Measurements from ENCODE around the gene TARBP2.
"Not testable (repeated sequence)": the region's sequence is repeated elsewhere in the genome, so short reads cannot be mapped to it uniquely, and the experiment has no call there.

Gene TARBP2

GRCh38 chr12:53513712-53514410 is 12.8 kb downstream of the TARBP2 start:
- no peak for DNase-seq (ENCODE audit: low read depth)

DNA sequence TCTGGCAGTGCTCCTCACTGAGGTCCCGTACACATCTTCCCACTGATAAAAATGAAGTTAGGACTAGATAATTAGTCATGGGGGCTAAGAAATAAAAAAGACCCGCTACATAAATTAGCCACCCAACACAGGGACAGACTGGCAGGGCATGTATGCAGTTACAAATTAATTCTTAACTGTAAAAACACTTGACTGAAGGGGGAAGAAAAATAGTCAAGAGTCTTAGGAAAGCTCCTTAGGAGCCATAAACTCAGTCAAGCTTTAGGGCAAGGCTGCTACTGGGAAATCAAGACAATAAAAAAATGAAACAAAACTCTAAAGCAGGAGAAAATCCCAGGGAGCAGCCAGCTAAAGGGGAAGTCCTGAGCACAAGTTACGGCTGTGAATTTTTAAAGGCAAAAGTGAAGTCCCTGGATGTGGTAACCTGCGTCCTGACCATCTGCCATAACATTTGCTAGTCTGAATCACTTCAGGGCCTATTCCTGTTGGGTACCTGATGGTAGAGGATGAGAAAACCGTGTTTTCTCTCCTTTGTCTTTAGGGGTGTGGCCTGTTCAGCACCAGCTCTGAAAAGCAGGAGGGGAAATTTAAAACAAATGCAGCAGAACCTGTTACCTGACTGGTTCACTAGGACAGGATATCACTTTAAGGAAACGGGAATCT is 13.7 kb downstream of the TARBP2 start:
- DNase-seq (ENCODE audit: low read depth) = no peak

DNA sequence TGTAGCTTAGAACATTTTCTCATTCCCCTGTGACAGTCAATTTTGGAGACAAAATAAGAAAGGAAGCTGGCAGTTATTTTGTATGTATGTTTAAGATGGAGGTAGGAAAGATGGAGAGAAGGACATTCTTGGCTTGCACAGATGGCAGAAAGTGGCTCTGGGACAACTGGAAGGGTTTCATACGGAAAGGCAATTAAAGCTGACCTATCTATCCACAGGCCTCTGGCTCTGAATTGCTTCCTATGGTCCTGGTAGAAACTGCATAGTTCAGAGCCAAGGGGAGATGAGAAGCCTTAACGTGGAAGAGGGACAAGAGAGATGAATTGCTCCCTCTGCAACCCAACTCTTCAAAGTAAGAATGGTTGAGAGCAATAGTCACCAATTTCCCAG is 14.2 kb downstream of the TARBP2 start:
- no peak for DNase-seq (ENCODE audit: low read depth)

DNA sequence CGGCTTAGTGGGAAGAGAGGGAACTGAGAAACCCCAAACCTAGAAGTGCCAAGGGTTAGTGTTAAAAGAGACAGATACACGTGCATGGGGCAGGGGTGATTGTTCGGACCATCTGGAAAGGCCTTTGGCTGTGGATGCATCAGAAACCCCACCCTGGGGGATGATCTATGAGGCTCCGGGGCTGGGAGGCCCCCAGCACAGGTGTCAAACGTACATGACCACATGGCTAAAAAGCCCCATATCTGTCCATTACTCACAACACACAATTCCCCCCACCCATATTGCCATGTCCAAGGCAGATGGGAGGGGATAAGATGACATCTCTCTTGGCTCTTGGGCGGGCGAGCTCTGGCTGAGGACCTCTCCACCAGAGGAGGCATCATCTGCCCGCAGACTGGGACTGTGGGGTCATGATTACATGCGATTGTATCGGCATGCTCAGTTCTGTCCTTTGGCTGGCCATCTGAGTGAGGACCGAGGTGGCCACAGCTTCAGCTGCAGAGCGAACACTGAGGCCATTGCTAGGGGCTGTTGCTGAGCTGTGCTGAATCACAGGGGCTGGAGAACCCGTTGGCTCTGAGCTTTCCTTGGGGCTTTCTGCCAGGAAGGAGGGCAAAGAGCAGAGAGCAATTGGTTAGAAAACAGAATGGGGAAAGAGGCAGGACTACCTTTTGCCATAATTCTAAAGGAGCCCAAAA is 15.8 kb downstream of the TARBP2 start:
- no peak for DNase-seq (ENCODE audit: low read depth)

DNA sequence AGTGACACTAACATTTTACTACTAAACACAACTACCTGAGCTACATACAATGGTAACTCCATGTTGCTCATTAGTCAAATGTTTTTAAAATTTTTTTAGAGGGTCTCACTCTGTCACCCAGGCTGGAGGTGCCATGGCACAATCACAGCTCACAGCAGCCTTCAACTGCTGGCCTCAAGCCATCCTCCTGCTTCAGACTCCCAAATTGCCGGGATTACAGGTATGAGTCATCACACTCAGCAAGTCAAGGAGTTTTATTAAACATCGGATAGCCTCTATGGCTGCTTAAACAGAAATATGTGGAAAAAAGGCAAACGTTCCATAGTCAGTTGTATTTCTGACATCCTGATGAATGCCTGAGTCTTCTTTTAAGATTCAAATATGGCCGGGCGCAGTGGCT is 17.3 kb downstream of the TARBP2 start:
- no peak for DNase-seq (ENCODE audit: low read depth)

- no peak for DNase-seq (ENCODE audit: low read depth)
Measured at GRCh38 chr12:53523131-53523530, 22.0 kb downstream of the TARBP2 start.

- no peak for DNase-seq (ENCODE audit: low read depth)
Measured at GRCh38 chr12:53524476-53524875, 23.4 kb downstream of the TARBP2 start.

- DNase-seq (ENCODE audit: low read depth) = no peak
Measured at GRCh38 chr12:53530061-53530460, 29.0 kb downstream of the TARBP2 start.

DNA sequence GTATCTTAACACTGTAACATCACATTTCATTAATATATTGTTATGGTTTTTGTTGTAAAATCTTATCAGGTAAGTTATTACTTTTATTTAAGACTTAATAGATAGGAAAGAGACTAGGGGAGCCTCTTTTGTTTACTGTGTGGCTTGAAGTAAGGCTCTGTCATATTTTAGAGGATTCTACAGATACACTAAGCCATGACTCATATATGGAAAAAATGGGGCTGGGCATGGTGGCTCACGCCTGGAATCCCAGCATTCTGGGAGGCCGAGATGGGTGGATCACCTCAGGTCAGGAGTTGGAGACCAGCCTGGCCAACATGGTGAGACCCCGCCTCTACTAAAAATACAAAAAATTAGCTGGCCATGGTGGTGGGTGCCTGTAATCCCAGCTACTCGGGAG is 29.8 kb downstream of the TARBP2 start:
- DNase-seq (ENCODE audit: low read depth) = no peak

DNA sequence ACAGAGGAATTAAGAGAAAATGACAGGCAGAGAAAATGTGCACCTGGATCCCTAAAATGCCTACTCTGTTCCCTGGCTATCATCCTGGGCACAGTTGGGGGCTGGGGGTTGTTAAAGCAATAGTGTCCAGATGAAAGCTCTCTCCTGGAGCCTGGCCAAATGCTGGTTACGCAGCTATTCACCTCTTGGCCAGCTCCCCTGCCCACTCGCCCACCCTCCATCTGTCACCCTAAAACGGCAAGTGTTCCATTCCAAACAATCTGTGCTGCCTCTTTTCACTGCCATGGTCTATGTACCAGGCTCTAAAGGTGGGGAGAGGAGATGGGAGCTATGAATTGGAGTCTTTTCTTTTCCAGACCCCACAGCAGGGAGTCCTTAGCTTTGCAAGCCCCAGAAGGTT is 30.9 kb downstream of the TARBP2 start:
- DNase-seq (ENCODE audit: low read depth) = no peak

- DNase-seq (ENCODE audit: low read depth) = no peak
Measured at GRCh38 chr12:53532524-53533445, 31.7 kb downstream of the TARBP2 start.

DNA sequence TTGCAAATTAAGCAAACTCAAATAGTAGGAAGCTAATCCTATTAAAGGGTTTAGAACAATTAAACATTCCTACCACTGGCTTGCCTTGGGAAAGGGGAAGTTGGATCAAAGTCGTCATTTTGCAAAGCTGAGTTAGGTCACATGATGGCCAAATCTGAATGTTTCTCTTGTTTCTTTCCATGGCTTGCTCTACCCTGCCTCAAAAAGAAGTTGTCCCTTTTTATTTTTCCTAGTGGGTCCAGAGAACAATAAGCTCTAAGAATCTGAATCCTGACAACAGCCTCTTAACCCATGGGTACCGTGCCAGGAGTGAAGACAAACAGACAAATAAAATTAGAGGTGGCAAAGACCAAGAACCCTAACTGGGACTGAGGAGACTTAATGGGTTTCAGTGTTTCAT is 32.4 kb downstream of the TARBP2 start:
- no peak for DNase-seq (ENCODE audit: low read depth)

- DNase-seq (ENCODE audit: low read depth) = no peak
Measured at GRCh38 chr12:53536962-53537361, 35.9 kb downstream of the TARBP2 start.

DNA sequence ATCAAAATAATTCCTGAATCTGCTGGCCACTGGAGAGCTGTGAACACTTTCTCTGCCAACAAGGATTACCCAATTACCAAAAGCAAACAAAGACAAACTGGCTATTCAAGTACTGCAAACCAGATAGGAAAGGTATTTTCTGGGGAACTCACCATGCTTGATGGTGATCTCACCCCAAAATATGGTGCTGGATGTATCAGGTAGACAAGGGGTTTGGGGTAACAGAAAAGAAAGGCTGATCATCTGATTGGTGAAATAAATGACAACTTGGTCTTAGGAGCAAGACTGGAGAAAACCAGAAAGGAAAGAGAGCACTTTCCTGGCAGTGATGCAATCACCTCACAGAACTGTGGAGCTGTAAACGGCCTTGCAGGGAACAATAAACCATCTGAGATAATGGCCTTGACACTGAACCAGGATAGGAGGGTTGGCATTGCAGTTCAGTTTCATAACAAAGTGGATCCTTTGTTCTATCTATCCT is 37.2 kb downstream of the TARBP2 start:
- peak; percentile 63 for DNase-seq (ENCODE audit: low read depth)

DNA sequence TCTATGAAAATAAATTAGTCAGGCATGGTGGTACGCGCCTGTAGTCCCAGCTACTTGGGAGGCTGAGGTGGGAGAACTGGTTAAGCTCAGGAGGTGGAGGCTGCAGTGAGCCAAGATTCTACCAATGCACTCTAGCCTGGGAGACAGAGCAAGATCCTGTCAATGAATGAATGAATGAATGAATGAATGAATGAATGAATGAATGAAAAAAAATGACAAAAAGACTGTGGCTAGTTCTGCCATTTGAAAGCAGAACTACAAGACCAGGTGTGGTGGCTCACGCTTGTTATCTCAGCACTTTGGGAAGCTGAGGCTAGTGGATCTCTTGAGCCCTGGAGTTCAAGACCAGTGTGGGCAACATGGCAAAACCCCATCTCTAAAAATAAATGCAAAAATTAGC is 38.4 kb downstream of the TARBP2 start:
- no peak for DNase-seq (ENCODE audit: low read depth)

DNA sequence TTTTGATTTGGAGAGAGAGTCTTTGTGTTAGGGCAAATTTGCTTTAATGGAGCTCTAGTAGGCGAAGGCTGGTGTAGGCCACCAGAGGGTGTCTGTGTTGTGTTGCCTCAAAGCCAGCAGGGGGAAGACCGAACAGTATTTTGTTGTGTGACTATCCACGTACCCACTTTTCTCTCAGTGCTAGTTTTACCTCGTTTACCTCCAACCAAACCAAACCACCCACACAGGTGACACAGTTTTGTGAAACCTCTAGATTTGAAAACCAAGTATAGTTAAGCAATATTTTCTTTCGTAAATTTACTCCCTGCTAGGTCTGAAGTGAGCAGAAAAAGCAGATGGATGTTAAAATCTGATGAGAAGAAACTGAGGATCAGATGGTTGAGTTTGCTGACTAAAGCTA is 42.5 kb downstream of the TARBP2 start:
- peak; percentile 44 for DNase-seq (ENCODE audit: low read depth)

DNA sequence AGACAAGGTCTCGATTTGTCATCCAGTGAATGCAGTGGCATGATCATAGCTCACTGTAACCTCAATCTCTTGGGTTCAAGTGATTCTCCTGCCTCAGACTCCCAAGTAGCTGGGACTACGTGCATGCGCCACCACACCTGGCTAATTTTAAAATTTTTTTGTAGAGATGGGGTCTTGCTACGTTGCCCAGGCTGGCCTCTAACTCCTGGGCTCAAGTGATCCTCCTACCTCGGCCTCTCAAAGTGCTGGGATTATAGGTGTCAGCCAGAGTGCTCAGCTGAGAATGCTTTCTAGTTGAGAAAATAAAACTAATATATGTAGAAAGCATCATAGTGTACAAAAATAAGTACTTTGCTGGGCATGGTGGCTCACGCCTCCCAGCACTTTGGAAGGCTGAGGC is 47.3 kb downstream of the TARBP2 start:
- DNase-seq (ENCODE audit: low read depth) = not testable (repeated sequence)

DNA sequence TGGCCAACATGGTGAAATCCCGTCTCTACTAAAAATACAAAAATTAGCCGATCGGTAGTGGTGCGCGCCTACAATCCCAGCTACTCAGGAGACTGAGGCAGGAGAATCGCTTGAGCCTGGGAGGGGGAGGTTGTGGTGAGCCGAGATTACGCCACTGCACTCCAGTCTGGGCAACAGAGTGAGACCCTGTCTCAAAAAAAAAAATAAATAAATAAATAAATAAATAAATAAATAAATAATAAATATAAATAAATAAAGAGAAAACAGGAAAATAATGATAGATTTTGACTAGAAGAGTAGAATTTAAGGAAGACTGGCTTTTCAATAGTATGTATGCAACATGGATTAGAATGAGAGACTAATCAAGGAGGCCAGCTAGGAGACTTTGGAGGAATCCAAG is 49.0 kb downstream of the TARBP2 start:
- not testable (repeated sequence) for DNase-seq (ENCODE audit: low read depth)

DNA sequence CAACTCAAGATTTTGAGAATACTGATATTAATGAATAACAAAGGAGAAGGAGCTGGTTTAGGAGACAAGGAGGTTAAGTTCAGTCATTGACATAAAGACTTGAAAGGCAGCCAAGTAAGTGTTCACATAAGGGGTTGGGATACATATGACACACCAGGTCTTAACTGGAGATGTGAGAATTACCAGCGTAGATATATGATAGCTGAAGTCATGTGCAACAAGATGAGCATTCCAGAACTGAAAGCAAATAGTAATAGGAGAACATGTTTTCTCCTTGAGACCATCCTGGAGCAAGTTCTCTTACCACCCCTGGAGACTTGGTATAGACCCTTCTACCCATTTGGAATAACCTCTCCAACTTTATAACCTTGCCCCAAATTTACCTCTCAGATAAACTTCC is 49.5 kb downstream of the TARBP2 start:
- no peak for DNase-seq (ENCODE audit: low read depth)

DNA sequence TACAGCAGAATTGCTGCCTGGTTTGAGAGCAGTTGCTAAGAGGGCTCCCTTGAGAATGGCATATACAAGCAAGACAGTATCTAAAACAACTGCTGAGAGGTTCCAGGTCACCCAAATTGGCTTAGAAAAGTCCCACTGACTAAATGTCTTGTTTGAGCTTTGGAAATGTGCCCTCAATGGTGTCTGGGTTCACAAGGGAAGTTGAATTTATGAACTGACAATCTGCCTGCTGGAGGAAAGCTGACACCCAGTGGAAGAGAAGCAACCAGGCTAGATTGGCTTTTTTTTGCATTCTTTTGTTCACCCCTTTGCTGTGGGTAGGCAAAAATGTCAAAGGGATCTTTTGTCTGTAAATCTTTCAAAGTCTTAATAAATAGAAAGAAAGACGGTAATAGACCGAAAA is 50.8 kb downstream of the TARBP2 start:
- no peak for DNase-seq (ENCODE audit: low read depth)

DNA sequence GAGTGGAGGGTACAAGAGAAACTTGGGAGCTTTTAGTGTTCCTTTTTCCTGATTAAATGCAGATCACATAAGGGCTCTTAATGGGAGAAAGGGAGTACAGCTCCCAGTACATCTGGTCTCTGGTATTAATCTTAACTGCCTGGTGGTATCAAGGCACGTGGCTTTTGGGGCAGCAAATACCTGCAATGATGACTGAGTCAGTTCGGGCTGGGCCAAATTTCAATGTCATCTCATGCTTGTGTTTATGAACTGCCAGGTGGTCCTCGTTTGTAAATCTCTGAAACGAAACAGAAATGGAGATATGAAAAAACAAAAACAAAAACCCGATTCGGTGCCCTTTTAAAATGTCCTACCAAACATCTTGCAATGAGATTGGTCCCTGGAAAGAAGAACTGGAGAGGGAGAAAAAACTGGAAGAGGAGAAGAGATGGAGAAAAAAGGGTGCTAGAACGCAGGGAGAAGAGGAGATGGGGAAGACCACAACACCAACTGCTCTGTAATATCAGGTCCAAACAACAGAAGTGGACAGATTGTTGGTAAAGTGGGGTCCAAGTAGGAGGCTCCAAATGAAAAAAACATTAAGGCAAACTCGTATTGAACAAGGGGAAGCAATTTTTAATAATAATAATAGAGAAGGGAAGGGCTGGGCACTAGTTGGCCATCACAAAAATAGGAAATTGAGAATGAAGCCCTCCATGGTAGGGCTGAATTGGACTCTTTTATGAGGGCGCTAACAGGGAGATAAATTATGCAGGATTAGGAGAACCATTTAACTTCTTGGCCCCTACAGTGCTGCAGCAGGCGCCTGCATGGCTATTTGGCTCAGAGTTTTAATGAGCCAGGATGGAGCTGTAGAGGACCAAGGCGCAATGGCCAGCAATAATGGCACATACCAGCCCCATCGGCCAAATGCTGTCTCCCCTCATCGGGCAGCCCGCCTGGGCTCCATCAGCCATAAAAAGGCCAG is 51.6 kb downstream of the TARBP2 start:
- no peak for DNase-seq (ENCODE audit: low read depth)
